OCI-LY3 (cell line): Measurements from ENCODE around the gene GNG2.

Experiments
- H2AFZ ChIP-seq: fragments of 200-600, 300-600 bp; shearing (Covaris generic); 2 replicates; pipeline ENCODE4 v1.6.0; 2014; ENCODE audit warnings: antibody characterized with exemption, low read depth, low read length
- H3K27ac ChIP-seq: fragments of 200-600, 300-600 bp; sonication (generic); 2 replicates; pipeline ENCODE4 v1.5.1; 2014; ENCODE audit warnings: mild to moderate bottlenecking, low read length, moderate library complexity, mixed read lengths
- H3K27me3 ChIP-seq: fragments of 200-600, 300-600 bp; sonication (generic); 2 replicates; pipeline ENCODE4 v1.6.1; 2014; ENCODE audit warnings: low read depth, low read length, mixed read lengths
- H3K36me3 ChIP-seq: fragments of 200-600, 300-600 bp; sonication (generic); replicated peaks from 2 replicates; pipeline ENCODE3; 2014; ENCODE audit warnings: low read depth, low read length, mixed read lengths
- H3K4me1 ChIP-seq: fragments of 300-600, 200-600 bp; sonication (generic); 2 replicates; pipeline ENCODE4 v1.6.1; 2014; ENCODE audit warnings: low read length, mixed read lengths
- H3K4me2 ChIP-seq: fragments of 200-600, 300-600 bp; sonication (generic); 2 replicates; pipeline ENCODE4 v1.6.1; 2014; ENCODE audit warnings: low read length, mixed read lengths
- H3K4me3 ChIP-seq: fragments of 300-600, 200-600 bp; sonication (generic); 2 replicates; pipeline ENCODE4 v1.5.1; 2014; ENCODE audit warnings: antibody characterized with exemption, mild to moderate bottlenecking, low read length, moderate library complexity
- H3K79me2 ChIP-seq: fragments of 300-600, 200-600 bp; shearing (Covaris generic); 2 replicates; pipeline ENCODE4 v1.6.1; 2014; ENCODE audit warnings: mild to moderate bottlenecking, low read length, mixed read lengths
- H3K9ac ChIP-seq: fragments of 300-600, 200-600 bp; shearing (Covaris generic); 2 replicates; pipeline ENCODE4 v1.6.0; 2014; ENCODE audit warnings: mild to moderate bottlenecking, low read length, moderate library complexity
- H3K9me3 ChIP-seq: fragments of 200-600, 300-600 bp; shearing (Covaris generic); 2 replicates; pipeline ENCODE4 v1.6.1; 2014; ENCODE audit warnings: low read length, mixed read lengths; ENCODE audit not compliant: insufficient read depth
- H4K20me1 ChIP-seq: fragments of 200-600, 300-600 bp; sonication (generic); 2 replicates; pipeline ENCODE4 v1.6.1; 2016; ENCODE audit warnings: low read length, mixed read lengths; ENCODE audit not compliant: insufficient read depth
- EZH2phosphoT487 ChIP-seq: fragments of 200-600 bp; shearing (Covaris generic); IDR thresholded peaks from 2 replicates; pipeline ENCODE4 v1.6.1; 2018; ENCODE audit warnings: antibody characterized with exemption, mixed run types, low read depth
- TF ChIP-seq, protein P1 (sequence below): fragments of 200-600, 300-600 bp; sonication (generic); IDR thresholded peaks from 2 replicates; pipeline ENCODE4 v1.5.1; 2014; ENCODE audit warnings: antibody characterized with exemption, low read length, low read depth

The GNG2 gene

DNA sequence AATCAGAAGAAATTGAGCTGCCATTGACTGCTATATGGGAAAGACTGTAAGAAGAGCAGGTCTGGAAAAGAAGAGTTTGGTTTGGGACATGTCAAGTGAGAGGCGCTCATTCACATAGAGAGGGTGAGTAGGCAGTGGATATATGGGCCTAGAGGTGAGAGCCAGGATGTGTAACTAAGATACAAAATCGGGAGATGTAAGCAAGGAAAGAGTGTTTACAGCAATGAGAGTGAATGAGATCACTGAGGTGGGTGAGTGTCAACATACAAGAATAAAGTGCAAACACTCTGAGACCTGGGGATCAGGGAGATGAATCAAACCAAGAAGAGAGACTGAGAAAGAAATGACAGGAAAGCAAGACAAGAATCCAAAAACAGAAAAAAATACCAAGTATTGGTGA is 70.9 kb downstream of the GNG2 start:
- H3K27me3 ChIP-seq: no peaks in the 10 kb centered on the region
- no peak overlapping the region for H2AFZ ChIP-seq
- H4K20me1 ChIP-seq: 0 out of 2 replicates have a peak, but pooled peaks cover 3% of the 10 kb centered on the region
- H3K79me2 ChIP-seq: no peaks in the 10 kb centered on the region
- H3K4me3 ChIP-seq: no peak overlapping the region
- no peak overlapping the region for H3K9ac ChIP-seq
- H3K4me2 ChIP-seq: no peak overlapping the region
- peaks cover 2% of the 10 kb centered on the region for H3K36me3 ChIP-seq
- no peak overlapping the region for H3K27ac ChIP-seq
- H3K9me3 ChIP-seq: no peaks in the 10 kb centered on the region
- no peaks in the 10 kb centered on the region for H3K4me1 ChIP-seq
- TF ChIP-seq, protein P1, sequence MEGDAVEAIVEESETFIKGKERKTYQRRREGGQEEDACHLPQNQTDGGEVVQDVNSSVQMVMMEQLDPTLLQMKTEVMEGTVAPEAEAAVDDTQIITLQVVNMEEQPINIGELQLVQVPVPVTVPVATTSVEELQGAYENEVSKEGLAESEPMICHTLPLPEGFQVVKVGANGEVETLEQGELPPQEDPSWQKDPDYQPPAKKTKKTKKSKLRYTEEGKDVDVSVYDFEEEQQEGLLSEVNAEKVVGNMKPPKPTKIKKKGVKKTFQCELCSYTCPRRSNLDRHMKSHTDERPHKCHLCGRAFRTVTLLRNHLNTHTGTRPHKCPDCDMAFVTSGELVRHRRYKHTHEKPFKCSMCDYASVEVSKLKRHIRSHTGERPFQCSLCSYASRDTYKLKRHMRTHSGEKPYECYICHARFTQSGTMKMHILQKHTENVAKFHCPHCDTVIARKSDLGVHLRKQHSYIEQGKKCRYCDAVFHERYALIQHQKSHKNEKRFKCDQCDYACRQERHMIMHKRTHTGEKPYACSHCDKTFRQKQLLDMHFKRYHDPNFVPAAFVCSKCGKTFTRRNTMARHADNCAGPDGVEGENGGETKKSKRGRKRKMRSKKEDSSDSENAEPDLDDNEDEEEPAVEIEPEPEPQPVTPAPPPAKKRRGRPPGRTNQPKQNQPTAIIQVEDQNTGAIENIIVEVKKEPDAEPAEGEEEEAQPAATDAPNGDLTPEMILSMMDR: no peak
- TF ChIP-seq EZH2phosphoT487: no peak

DNA sequence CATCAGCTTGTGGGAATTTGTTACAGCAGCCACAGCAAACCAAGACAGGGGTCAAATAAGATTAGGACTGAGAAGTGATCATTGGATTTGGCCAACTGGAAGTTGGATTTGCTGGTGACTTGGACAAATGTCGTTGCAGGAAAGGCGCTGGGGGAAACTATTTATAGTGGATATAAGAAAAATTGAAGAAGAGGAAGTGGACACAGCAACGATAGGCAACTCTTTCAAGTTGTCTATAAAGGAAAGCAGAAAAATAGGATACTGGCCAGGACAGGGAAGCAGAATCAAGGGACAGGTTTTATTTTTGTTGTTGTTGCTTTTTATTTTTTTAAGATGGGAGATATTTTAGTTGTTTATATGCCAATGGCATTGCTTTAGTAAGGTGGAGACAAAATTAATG is 72.8 kb downstream of the GNG2 start:
- TF ChIP-seq EZH2phosphoT487: no peak
- TF ChIP-seq, protein P1: no peak
- no peak overlapping the region for H3K27ac ChIP-seq
- H3K27me3 ChIP-seq: no peaks in the 10 kb centered on the region
- H3K36me3 ChIP-seq: peaks cover 2% of the 10 kb centered on the region
- 0 out of 2 replicates have a peak, but pooled peaks cover 3% of the 10 kb centered on the region for H4K20me1 ChIP-seq
- no peaks in the 10 kb centered on the region for H3K79me2 ChIP-seq
- H2AFZ ChIP-seq: no peak overlapping the region
- H3K4me2 ChIP-seq: no peak overlapping the region
- no peak overlapping the region for H3K4me3 ChIP-seq
- H3K4me1 ChIP-seq: no peaks in the 10 kb centered on the region
- H3K9me3 ChIP-seq: no peaks in the 10 kb centered on the region
- H3K9ac ChIP-seq: no peak overlapping the region

DNA sequence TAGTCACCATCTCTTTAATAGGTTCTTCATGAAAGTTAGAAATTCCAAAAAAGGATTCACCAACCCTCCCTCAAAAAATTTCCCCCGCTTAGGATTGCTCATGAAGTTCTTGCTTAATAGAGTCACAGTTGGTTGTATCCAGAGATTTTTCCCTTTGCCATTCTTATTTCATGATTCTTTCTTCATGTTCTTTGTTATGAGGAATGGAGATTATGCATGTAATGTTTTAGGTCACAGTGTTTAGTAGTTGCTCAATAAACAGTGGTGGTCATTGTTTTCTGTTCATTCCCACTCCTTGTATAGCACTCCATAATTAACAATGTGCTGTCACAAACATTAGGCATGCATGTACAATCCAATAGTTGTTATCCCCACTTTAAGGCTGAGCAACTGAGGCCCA is 77.7 kb downstream of the GNG2 start:
- TF ChIP-seq, protein P1: no peak
- TF ChIP-seq EZH2phosphoT487: no peak
- Histone ChIP-seq H3K4me1 (peaks cover 20% of the 10 kb centered on the region), H3K9me3 (no peaks in the 10 kb centered on the region)

DNA sequence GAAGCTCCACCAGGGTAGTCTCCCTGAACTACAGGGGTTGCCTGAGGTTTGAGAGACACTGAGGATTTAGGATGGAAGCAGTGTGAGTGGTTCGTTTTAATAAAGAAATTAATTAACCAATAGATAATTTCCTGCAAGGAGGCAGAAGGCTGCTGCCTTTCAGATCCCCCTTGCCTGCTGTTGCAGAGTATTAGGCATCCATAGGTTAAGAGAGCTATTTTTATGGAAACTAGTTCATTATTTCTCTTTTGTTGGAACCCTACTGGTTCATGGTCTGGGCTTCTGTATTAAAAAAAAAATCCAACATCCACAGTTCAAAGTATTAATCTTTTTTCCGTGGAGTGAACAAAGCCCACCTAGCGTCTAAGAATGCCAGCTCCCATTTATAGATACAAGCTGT is 78.4 kb downstream of the GNG2 start:
- peaks cover 20% of the 10 kb centered on the region for H3K4me1 ChIP-seq
- H3K27me3 ChIP-seq: no peaks in the 10 kb centered on the region
- 0 out of 2 replicates have a peak, but pooled peaks cover 3% of the 10 kb centered on the region for H4K20me1 ChIP-seq
- no peaks in the 10 kb centered on the region for H3K9me3 ChIP-seq
- H3K4me2 ChIP-seq: peak overlapping the region; percentile 62
- peak overlapping the region; percentile 53; the same call in 1 of the 2 replicates for H3K4me3 ChIP-seq
- TF ChIP-seq, protein P1: no peak
- TF ChIP-seq EZH2phosphoT487: no peak
- H3K27ac ChIP-seq: peak overlapping the region; percentile 51; the same call in 1 of the 2 replicates
- 0 out of 2 replicates have a peak overlapping the region, but pooled peaks have one; percentile 17 for H2AFZ ChIP-seq
- H3K36me3 ChIP-seq: peaks cover 6% of the 10 kb centered on the region
- H3K9ac ChIP-seq: 0 out of 2 replicates have a peak overlapping the region, but pooled peaks have one; percentile 16
- H3K79me2 ChIP-seq: peaks cover 4% of the 10 kb centered on the region; the same call in 1 of the 2 replicates

More for the DNA sequence above, 77.7 kb downstream of the GNG2 start:
- Histone ChIP-seq H2AFZ (no peak overlapping the region), H3K27me3 (no peaks in the 10 kb centered on the region), H3K4me3 (no peak overlapping the region), H3K4me2 (no peak overlapping the region), H4K20me1 (0 out of 2 replicates have a peak, but pooled peaks cover 3% of the 10 kb centered on the region), H3K9ac (no peak overlapping the region), H3K36me3 (peaks cover 6% of the 10 kb centered on the region), H3K79me2 (peaks cover 4% of the 10 kb centered on the region; the same call in 1 of the 2 replicates), H3K27ac (no peak overlapping the region)
